GM23338 (cell line): ENCODE data around the gene LYZL4. TPM values are rescaled to one million over a fixed set of nuclear protein-coding genes. Genes with fewer than 3 reads are reported as not detected.

Experiments used
- ATAC-seq: fragments of 200-7000 bp; cut with Tn5 transposase; 3 replicates; pipeline ENCODE4 v1.9.1; 2020
- DNase-seq: peaks from one replicate; pipeline ENCODE4 v3.0.0-alpha.2; 2015; ENCODE audit warnings: low spot score
- H2AFZ ChIP-seq: fragments of 200-600 bp; sonication (generic); 2 replicates; pipeline ENCODE4 v1.8.0; 2016; ENCODE audit warnings: antibody characterized with exemption, mild to moderate bottlenecking, moderate library complexity
- H3F3A ChIP-seq: fragments of 200-600 bp; sonication (generic); replicated peaks from 2 replicates; pipeline ENCODE4 v1.8.0; 2017; ENCODE audit warnings: antibody characterized with exemption, mixed run types, low read depth
- H3K27ac ChIP-seq: fragments of 200-600 bp; sonication (generic); 2 replicates; pipeline ENCODE4 v1.6.1; 2016; ENCODE audit warnings: low read depth
- H3K27me3 ChIP-seq: fragments of 200-600 bp; sonication (generic); 2 replicates; pipeline ENCODE4 v1.8.0; 2016; ENCODE audit warnings: mild to moderate bottlenecking, mixed run types, moderate library complexity; ENCODE audit not compliant: insufficient read depth
- H3K36me3 ChIP-seq: fragments of 200-600 bp; sonication (generic); 2 replicates; pipeline ENCODE4 v1.8.0; 2016; ENCODE audit warnings: mild to moderate bottlenecking; ENCODE audit not compliant: insufficient read depth
- H3K4me1 ChIP-seq: fragments of 200-600 bp; sonication (generic); 2 replicates; pipeline ENCODE4 v1.8.0; 2016; ENCODE audit warnings: mild to moderate bottlenecking, moderate library complexity; ENCODE audit not compliant: insufficient read depth
- H3K4me2 ChIP-seq: fragments of 200-600 bp; sonication (generic); 2 replicates; pipeline ENCODE4 v1.7.1; 2017; ENCODE audit warnings: mixed run types
- H3K4me3 ChIP-seq: fragments of 200-600 bp; sonication (generic); 2 replicates; pipeline ENCODE4 v1.6.1; 2016; ENCODE audit warnings: mixed run types
- H3K79me2 ChIP-seq: fragments of 200-600 bp; sonication (generic); replicated peaks from 2 replicates; pipeline ENCODE4 v1.8.0; 2017; ENCODE audit warnings: mild to moderate bottlenecking; ENCODE audit not compliant: insufficient read depth
- H3K9me2 ChIP-seq: fragments of 200-600 bp; sonication (generic); 2 replicates; pipeline ENCODE4 v1.8.0; 2017; ENCODE audit not compliant: insufficient read depth
- H4K20me1 ChIP-seq: fragments of 200-600 bp; sonication (generic); replicated peaks from 2 replicates; pipeline ENCODE4 v1.8.0; 2017; ENCODE audit warnings: mild to moderate bottlenecking; ENCODE audit not compliant: insufficient read depth
- H3K27ac Mint-ChIP-seq: 2 replicates; pipeline ENCODE4 v1.8.0; 2020; ENCODE audit warnings: inconsistent platforms, mild to moderate bottlenecking, moderate library complexity, mixed read lengths
- H3K27me3 Mint-ChIP-seq: 3 replicates; pipeline ENCODE4 v1.8.0; 2022; ENCODE audit warnings: low read depth, mild to moderate bottlenecking, moderate library complexity, mixed read lengths, inconsistent platforms; ENCODE audit not compliant: insufficient read depth, poor library complexity
- H3K36me3 Mint-ChIP-seq: 3 replicates; pipeline ENCODE4 v1.8.0; 2021; ENCODE audit warnings: low read depth, mild to moderate bottlenecking, inconsistent platforms, moderate library complexity, mixed read lengths
- H3K4me1 Mint-ChIP-seq: 3 replicates; pipeline ENCODE4 v1.8.0; 2020; ENCODE audit warnings: mild to moderate bottlenecking, inconsistent platforms, mixed read lengths
- H3K4me3 Mint-ChIP-seq: 3 replicates; pipeline ENCODE4 v1.8.0; 2021; ENCODE audit warnings: moderate library complexity, mild to moderate bottlenecking, inconsistent platforms, mixed read lengths
- H3K9me3 Mint-ChIP-seq: 3 replicates; pipeline ENCODE4 v1.8.0; 2020; ENCODE audit warnings: moderate library complexity, mild to moderate bottlenecking, inconsistent platforms, mixed read lengths
- CREB1 ChIP-seq: fragments of 250-450 bp; sonication (Bioruptor Pico); IDR thresholded peaks from 2 replicates; pipeline ENCODE4 v1.5.0; 2020; ENCODE audit warnings: low read depth, mild to moderate bottlenecking, moderate library complexity
- CTCF ChIP-seq, 2 experiments: fragments of 200-600 bp in 1 of 2; sonication (generic) in 1 of 2; conservative IDR thresholded peaks; 2 replicates each; pipeline versions ENCODE4 v1.5.1 to v1.6.1; 2016 to 2017; ENCODE audit warnings: antibody characterized with exemption in 2 of 2, low read depth in 2 of 2, mild to moderate bottlenecking in 2 of 2, moderate library complexity in 1 of 2
- ETS1 ChIP-seq: IDR thresholded peaks from 2 replicates; pipeline ENCODE4 v1.6.1; 2016; ENCODE audit warnings: antibody characterized with exemption
- EZH2 ChIP-seq: fragments of 200-600 bp; sonication (generic); IDR thresholded peaks from one replicate; pipeline ENCODE4 v1.8.0; 2017; ENCODE audit warnings: antibody characterized with exemption, mild to moderate bottlenecking, low read depth; ENCODE audit not compliant: unreplicated experiment
- EZH2phosphoT487 ChIP-seq: fragments of 200-600 bp; sonication (generic); IDR thresholded peaks from one replicate; pipeline ENCODE4 v1.8.1; 2018; ENCODE audit warnings: antibody characterized with exemption; ENCODE audit not compliant: unreplicated experiment
- JUNB ChIP-seq: IDR thresholded peaks from one replicate; pipeline ENCODE4 v1.6.1; 2016; ENCODE audit warnings: antibody characterized with exemption; ENCODE audit not compliant: unreplicated experiment
- NANOG ChIP-seq: IDR thresholded peaks from 2 replicates; pipeline ENCODE4 v1.6.1; 2016; ENCODE audit warnings: antibody characterized with exemption, borderline replicate concordance
- POLR2AphosphoS5 ChIP-seq: IDR thresholded peaks from 2 replicates; pipeline ENCODE4 v1.6.1; 2016; ENCODE audit warnings: antibody characterized with exemption, low read depth
- REST ChIP-seq: IDR thresholded peaks from one replicate; pipeline ENCODE4 v1.6.1; 2018; ENCODE audit warnings: antibody characterized with exemption; ENCODE audit not compliant: unreplicated experiment
- STAT1 ChIP-seq: IDR thresholded peaks from one replicate; pipeline ENCODE4 v1.6.1; 2016; ENCODE audit warnings: antibody characterized with exemption; ENCODE audit not compliant: unreplicated experiment
- ZNF114 ChIP-seq: fragments of 250-450 bp; sonication (Bioruptor Pico); IDR thresholded peaks from 2 replicates; pipeline ENCODE4 v1.5.0; 2020; ENCODE audit warnings: mild to moderate bottlenecking, moderate library complexity
- ZNF331 ChIP-seq: fragments of 250-450 bp; sonication (Bioruptor Pico); IDR thresholded peaks from 2 replicates; pipeline ENCODE4 v1.5.0; 2020; ENCODE audit warnings: low read depth, mild to moderate bottlenecking, moderate library complexity
- ZNF462 ChIP-seq: fragments of 250-450 bp; sonication (Bioruptor Pico); IDR thresholded peaks from 2 replicates; pipeline ENCODE4 v1.5.0; 2020; ENCODE audit warnings: mild to moderate bottlenecking, moderate library complexity
- polyA plus RNA-seq: library from polyadenylated mRNA; unstranded; fragments of >200 nt; fragmentation: Nextera tagmentation; extraction: Ambion mirVana; gene quantifications from 2 replicates; pipeline ENCODE4 v1.2.1, GENCODE V29; 2016
- total RNA-seq: library from RNA; depleted of rRNA; stranded (reverse); fragments of >200 nt; shearing (Covaris generic); gene quantifications from 2 replicates; pipeline ENCODE4 v1.2.3, GENCODE V29; 2014

The LYZL4 gene
- total and polyA plus RNA-seq, 2 experiments from 2014 or later, result not detected

- no peak for ATAC-seq
- Histone ChIP-seq H3K4me2 (no peak overlapping the region), H3K36me3 (no peaks in the 10 kb centered on the region), H3K27ac (no peak overlapping the region), H3F3A (no peaks in the 10 kb centered on the region), H4K20me1 (no peaks in the 10 kb centered on the region), H3K9me2 (0 out of 2 replicates have a peak, but pooled peaks cover 9% of the 10 kb centered on the region), H3K4me3 (no peak overlapping the region), H3K4me1 (no peaks in the 10 kb centered on the region), H3K79me2 (no peaks in the 10 kb centered on the region), H3K27me3 (no peaks in the 10 kb centered on the region), H2AFZ (no peak overlapping the region)
- Mint-ChIP-seq H3K36me3 (no peaks in the 10 kb centered on the region), H3K4me3 (no peak overlapping the region), H3K9me3 (no peaks in the 10 kb centered on the region), H3K4me1 (peaks cover 5% of the 10 kb centered on the region; the same call in 2 of the 3 replicates), H3K27me3 (no peaks in the 10 kb centered on the region), H3K27ac (no peak overlapping the region)
- TF ChIP-seq STAT1 (no peak), CREB1 (CRISPR knock-in tag) (no peak), ETS1 (no peak), JUNB (no peak), EZH2 (no peak), CTCF (conservative IDR thresholded peaks at IDR 0.05; ENCODE audit: low read depth in 2 of 2) (no peak), POLR2AphosphoS5 (no peak), ZNF114 (CRISPR knock-in tag) (no peak), EZH2phosphoT487 (no peak), NANOG (no peak), REST (no peak), ZNF331 (CRISPR knock-in tag) (no peak), ZNF462 (CRISPR knock-in tag) (no peak)
- no peak for DNase-seq
Measured at GRCh38 chr3:42424911-42425310, 14.5 kb upstream of the LYZL4 start.
